Activated CD8-positive, alpha-beta memory T cell treated with anti-CD3 and anti-CD28 coated beads for 1 hour (primary cell): ENCODE measurements around the gene CST9.
"Not testable (repeated sequence)": the region's sequence is repeated elsewhere in the genome, so short reads cannot be mapped to it uniquely, and the experiment has no call there.

Experiments used
- DNase-seq, 2 donors: peaks; one replicate each; pipeline ENCODE4 v3.0.0-alpha.2; 2020; ENCODE audit warnings: low read depth in 1 of 2; ENCODE audit errors: extremely low read depth in 1 of 2

CST9 gene

GRCh38 chr20:23637282-23638221 is 31.8 kb upstream of the CST9 start, which contains the start of gene CST3:
Gene CST3, minus strand, starts transcription at chr20:23637955. Its CDS starts 93 bp downstream, at chr20:23637862.
- no peak for DNase-seq

- no peak for DNase-seq
Observed at GRCh38 chr20:23636908-23637281, 31.2 kb upstream of the CST9 start.

DNA sequence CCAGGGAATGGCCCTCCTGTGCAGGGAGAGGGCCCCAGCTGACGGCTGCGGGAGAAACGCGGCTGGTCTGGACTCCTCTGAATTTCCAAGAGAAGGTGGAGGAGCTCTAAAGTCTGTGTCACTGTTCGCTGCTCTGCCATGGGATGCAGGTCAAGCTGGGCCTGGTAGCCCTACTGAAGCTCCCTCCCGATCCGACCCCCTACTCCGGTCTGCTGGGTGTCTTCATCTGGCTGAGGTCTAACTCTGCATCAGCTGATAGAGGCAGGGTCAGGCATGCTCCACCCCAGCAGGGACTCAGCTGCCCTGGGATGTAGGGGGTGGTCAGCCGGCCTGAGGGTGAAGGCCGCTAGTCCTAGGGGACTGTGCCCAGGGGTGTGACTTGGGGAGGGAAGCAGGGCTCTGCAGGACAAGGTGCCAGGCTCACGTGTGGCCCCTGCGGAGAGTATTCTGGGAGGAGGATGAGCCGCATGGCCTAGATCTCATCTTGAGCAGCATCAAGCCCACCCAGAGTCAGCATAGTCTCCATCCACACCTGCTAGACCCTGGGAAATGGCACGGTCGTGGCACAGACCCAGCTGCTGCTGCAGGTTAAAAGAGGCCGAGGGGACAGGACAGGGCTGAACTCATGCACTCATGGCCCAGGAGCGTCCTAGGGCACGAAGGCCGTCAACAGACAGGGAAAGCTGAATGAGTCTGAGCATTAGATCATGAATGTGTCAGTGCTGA is 30.6 kb upstream of the CST9 start:
- DNase-seq: no peak

DNA sequence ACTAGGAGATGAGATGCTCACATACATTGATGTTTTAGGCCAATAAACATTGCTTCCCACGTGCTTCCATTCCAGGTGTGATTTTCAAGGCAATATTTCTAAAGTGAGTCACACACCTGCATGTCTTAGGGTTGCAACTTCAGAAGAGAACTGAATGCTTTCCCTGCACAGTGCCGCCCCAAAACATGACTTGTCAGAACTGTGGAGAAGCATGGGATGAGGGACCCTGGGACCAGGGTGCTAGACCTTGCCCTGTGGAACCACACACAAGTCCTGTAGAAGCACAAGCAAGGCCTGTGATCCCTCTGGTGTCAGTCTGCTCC is 30.0 kb upstream of the CST9 start:
- not testable (repeated sequence) for DNase-seq

DNA sequence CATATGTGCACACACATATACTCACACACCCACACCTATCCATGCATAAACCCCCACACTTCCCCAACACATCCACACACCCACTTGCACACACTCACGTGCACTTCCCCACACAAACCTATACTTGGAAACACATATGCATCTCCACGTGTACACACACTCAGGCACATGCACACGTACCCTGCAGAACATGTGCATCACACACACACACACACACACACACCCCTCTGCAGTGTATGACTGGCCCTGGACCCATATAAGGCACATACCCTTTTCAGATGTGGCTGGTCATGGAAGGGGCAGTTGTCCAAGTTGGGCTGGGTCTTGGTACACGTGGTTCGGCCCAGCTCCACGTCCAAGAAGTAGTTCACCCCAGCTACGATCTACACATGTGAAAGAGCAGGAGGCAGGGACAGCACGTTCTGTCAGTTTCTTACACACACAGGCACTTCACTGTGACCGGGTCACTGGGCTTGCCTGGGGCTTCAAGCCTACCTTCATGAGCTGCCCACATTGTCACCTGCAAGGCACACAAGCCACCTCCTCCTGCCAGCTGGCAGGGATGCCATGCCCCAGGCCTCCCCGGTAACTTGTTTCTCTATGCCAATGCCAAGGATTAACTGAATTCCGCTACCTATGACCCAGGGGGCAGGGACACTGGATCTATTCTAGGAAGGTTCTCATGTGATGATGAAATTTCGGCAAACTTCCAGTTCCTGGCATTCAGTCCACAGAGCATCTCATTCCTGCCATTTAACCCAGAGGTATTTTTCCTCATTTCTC is 29.5 kb upstream of the CST9 start:
- DNase-seq: no peak

DNA sequence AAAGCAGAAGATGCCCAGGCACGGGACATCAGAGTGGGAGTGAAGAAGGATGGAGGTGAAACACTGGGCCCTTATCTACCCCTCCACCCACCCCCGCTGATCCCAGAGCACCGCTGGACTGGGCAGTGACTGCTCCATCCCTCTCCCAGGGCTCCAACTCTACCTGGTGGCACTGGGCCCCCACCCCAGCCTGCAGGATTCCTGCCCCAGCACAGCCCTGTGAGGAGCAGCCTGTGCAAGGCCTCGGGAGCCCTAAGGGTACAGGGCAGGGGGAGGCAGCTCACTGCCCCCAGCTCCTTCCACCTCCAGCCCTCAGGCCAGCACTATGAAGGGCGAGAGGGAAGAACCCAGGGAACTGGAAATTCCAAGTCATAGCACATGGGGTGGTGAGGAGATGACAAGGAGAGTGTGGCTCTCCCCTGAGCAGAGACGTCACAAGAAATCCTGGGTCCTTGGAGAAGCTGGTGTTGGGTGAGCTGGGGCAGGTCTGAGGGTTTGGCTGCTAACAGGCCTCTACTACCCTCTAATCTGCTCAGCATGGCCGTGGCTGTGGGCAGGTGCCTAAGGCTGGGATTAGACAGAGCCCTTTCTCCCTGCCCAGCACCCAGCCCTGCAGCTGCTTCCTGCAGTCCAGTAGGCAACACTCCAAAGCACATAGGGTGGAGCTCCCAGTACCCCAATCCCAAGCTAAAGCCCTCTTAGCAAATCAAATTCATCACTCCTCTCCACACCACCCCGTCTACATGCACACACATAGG is 28.5 kb upstream of the CST9 start:
- no peak for DNase-seq

- no peak for DNase-seq
Observed at GRCh38 chr20:23632711-23633573, 27.2 kb upstream of the CST9 start.

GRCh38 chr20:23631981-23632710 is 26.4 kb upstream of the CST9 start:
- DNase-seq: no peak

DNA sequence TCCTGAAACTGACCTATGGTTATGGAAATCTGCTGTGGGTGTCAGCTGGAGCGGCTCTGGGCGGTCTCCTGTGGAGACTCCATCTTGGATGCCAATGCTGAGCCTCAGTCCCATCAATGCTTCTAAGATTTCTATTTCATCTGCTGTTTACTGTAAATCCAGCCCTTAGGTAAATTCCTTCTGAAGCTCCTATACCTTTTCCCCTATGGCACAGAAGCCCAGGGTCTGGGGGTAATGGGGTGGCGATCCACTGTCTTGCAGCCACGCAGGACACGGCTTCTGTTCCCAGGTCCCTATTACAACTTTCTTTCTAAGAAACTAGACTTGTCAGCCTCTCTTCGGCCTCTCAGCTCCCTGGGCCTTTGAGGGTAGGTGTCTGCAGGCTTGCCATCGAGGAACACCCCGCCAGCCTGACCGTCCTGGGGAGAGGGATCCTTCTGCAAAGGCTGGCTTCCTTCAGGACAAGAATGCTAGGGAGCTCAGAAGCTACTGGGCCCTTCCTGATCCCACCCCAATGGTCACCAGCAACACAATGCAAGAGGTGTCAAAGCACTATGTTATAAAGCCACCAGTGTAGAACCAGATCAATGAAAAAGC is 25.6 kb upstream of the CST9 start:
- DNase-seq: no peak

DNA sequence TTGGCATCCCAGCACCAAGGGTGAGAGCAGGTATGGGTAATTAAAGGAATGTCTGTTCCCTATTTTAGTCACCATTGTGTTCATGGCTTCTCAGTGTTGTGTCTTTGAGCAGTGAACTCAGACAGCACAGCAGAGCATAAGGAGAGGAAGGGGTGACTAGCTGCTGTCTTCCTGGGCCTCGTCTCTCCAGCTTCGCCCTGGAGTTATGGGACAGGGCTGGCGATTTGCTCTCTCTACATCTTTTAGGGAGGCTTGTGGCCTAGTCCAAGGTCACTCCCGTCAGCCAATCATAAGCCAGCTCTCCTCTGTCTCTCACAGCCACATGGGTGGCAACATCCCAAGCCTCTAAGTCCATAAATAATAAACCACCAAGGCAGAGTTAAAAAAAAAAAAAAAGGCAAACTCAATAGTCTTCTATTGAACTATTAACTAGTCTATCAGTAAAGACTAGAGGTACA is 24.7 kb upstream of the CST9 start:
- no peak for DNase-seq

- DNase-seq: no peak
Observed at GRCh38 chr20:23629542-23630391, 24.1 kb upstream of the CST9 start.

- DNase-seq: no peak
Observed at GRCh38 chr20:23629017-23629541, 23.4 kb upstream of the CST9 start.

DNA sequence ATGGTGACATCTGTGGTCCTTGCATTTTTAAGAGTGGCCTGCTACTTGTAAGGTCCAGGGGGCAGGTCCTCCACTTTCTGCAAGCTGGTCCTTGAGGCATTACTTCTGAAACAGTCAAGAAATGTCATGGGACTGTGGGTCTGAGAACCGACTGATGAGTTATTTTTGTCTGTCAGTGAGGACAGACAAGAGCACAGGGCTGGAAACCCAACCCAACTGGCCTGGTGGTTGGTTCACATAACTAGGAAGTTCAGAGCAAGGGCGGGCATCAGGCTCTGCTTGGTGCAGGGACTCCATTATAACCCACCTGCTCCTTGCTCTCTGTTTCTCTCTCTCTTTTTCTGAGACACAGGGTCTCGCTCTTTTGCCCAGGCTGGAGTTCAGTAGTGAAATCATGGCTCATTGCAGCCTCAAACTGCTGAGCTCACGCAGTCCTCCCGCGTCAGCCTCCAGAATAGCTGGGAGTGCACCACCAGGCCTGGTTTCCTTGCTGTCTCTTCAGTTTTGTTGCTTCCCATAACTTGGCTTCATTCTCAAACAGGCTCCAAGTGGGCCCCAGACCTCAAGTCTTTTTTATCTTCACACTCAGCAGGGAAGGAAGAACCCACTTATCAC is 22.8 kb upstream of the CST9 start:
- DNase-seq: no peak

DNA sequence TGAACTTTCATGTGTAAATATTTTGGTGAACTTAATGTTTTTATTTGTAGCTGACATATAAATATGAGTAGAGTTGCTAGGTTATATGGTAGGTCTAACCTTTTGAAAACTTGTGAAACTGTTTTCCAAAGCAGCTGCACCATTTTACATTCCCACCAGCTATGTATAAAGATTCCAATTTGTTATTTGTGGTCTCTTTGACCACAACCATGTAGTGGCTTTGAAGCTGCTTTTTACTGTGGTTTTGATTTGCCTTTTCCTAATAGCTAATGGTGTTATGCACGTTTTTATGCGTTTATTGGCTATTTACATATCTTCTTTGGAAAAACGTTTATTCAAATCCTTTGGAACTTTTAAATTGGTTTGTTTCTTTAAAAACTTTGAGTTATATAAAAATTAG is 21.8 kb upstream of the CST9 start:
- DNase-seq: no peak

DNA sequence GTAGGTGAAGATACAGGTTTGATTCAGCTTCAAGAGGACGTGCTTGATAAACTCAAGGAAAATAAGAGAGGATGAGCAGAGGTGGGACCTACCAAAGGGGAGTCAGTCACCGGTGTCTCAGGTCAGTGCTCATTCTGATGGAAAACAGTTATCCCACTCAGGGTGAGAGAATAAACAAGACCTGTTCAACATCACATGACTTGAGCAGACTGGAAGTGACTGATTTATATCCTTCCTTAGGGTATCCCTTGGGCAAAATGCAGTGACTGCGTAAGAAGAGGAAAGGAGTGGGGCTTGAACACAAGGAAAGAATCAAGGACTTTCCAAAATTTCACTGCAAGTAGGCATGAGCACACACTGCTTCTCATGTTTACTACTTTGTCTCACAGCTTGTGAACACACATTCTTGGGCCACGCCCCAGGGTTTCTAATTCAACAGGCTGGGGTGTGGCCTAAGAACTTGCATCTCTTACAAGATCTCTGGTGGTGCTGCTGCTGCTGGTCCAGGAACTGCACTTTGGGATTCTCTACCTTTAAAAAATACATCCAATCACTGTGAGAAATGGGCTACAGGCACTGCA is 20.4 kb upstream of the CST9 start:
- no peak for DNase-seq

GRCh38 chr20:23625236-23625964 is 19.7 kb upstream of the CST9 start:
- no peak for DNase-seq
